Limb (tissue), 2 donors: ENCODE measurements around the gene HCFC1R1.

Source experiments
- DNase-seq, 2 donors: peaks; one replicate each; pipeline ENCODE4 v3.0.0-alpha.2; 2016; ENCODE audit errors: extremely low spot score in 2 of 2

Gene HCFC1R1

DNA sequence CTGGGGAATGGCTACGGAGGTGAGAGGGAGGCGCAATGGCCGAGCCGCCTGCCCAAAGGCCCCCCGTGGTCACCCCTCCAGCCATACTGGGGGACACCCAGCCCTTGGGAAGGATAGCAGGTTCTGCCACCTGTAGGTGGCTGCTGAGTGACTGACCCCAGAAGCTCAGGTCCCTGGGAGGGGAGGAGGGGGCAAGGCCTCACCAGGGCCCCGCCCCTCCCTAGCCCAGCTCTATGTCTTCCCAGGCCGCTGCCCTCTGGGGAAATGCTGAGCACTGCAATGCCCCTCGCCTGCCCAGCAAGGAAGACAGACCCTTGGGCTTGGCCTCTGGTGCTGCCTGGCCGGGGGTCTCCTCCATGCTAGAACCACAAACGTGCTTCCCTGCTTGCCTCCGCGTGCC lies 22.4 kb downstream of the HCFC1R1 start:
- no peak for DNase-seq

DNA sequence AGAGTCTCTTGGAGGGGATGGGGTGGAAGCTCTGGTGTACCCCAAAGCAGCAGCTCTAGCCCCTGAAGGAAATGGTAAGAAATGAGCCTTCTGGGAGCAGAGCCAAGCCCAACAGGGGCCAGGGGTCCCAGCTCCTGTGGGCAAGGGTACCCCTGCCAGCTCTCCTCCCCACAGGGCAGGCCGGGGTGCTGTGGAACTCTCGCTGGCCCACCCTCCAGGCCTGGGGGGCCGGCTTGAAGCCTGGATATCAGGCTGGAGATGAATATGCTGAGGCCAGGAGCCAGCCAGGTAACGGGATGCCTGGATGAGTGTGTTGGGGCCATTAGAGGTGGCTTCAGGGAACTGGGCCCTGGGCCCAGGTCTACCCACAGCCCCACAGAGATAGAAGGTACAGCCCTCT lies 23.2 kb downstream of the HCFC1R1 start:
- no peak for DNase-seq

DNA sequence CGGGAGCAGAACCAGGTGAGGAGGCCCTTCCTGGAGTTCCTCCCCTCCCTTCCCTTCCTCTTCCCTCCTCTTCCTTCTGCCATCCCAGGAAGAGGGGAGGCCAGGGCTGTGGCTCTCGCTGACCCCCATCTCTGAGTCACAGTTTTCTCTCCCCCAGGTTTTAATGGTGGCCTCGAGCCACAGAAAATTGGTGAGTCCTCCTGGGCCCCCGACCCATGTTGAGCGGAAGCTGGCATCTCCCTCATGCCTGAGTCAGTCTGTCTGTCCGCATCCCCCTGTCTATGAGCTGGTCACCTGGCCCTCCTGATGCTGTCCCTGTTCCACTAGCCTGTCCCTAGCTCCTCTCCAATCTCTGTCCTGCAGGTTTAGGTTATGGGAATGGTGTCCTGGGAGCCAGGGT lies 23.8 kb downstream of the HCFC1R1 start:
- DNase-seq: no peak

DNA sequence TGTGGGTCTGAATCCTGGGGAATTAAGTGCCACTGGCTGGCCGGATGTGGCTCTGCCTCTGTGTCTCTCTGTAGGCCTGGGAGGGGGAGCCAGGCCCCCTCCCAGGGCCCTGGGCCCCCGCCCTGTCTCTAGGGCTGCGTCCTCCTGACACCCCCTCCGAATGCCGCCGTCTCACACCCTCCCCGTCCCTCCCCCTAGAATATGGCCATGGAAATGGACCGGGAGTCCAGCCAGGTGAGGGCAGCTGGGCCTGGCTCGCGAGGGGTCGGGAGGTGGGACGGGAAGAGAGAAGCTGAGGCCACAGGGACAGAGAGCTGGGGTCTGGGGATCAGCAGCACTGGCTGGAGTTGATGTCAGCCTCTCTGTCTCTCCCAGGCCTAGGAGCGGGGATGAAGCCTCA lies 27.4 kb downstream of the HCFC1R1 start:
- DNase-seq: no peak

DNA sequence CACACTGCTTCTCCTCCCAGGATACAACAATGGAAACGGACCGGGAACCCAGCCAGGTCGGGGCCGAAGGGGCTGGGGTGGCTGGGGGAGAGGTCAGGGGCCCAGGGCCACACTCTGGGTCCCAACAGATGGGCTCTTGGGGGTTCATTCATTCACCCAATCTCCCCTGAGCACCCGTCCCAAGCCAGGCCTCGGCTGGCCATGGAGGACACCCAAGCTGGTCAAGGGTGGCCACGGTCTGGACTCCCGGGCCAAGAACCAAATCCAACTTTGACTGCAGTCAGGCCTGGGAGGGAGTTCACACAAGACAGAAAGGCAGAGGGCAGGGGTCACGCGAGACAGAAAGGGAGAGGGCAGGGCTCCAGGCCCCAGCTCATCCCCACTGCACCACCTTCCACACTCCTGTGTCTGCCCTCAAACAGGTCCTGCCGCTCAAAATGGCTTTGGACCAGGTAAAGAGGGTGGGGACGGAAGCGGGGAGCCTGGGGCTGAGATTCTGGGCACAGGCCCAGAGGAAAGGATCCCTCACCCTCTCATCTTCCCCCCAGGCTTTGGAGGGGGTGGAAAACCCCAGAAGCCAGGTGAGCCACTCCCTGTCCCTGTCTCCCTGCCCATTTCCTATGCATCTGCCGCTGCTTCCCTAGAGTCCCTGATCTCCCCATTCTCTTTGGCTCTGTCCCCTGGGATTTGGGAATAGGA lies 31.2 kb downstream of the HCFC1R1 start:
- DNase-seq: no peak

DNA sequence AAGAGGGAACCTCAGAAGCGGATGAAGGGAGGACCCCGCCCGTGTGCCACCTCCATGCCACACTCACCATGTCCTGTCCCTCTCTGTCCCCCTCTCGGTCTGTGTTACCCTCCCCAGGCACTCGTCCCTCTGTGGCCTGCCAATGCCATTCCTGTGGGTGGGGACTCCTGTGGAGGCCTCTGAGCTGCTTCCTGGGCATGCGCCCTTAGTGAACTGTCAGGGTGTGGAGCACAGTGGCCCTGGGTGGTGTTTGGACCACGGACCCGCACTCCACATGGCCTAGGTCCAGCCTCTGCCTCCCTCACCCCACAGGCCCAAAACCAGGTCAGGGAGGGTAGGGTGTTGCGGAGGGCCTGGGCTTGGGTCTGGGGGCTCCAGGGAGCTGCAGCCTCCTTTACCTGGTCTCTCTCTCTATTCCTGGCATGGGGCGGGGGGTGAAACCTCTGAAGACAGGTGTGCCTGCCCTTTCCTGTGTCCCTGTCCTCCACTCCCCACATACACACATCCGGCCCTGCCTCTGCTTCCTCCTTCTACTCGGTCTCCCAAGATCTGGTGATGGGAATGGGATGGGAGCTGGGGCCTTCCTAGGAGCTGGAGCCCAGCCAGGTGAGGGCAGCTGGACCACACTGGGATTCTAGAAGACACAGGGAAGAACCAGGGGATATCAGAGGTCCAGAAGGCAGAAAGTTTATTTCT lies 32.0 kb downstream of the HCFC1R1 start:
- no peak for DNase-seq

DNA sequence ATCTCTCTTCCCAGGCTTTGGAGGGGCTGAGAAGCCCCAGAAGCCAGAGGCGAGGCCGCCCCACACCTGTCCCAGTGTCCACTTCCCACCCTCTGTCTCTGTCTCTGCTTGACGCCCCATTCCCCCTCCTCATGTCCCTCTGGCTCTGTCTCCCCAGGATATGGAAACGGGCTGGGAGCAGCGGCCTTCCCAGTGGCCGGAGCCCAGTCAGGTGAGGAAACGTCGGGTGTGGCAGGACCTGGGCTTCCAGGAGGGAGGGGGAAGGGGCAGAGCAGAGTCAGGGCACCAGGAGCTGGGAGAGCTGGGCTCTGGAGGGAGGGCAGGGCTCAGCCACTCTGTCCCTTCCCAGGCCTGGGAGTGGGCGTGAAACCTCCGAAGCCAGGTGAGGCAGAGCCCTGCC lies 32.9 kb downstream of the HCFC1R1 start:
- DNase-seq: no peak

DNA sequence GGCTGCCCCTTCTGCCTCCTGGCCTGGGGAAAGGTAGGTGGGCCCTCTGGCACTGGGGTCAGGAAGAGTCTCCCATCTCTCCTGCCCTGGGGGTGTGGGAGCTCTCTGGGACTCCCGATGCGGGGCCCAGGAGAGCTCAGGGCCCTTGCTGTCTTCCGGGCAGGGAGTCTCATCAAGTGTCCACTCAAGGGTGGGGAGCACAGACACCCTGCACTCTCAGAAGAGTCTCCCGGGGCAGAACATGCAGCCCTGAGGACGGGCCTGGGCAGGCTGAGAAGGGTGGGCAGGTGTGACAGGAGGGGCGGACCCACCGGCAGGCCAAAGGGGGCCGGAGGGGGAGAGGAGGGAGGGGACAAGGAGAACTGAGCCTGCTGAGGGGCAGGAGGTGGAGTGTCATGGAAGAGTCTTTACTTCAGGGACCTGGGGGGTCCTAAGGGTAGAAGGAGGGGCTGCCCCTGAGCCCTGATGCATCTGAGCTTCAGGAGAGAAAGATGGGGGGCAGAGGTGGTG lies 35.1 kb downstream of the HCFC1R1 start:
- DNase-seq: no peak

DNA sequence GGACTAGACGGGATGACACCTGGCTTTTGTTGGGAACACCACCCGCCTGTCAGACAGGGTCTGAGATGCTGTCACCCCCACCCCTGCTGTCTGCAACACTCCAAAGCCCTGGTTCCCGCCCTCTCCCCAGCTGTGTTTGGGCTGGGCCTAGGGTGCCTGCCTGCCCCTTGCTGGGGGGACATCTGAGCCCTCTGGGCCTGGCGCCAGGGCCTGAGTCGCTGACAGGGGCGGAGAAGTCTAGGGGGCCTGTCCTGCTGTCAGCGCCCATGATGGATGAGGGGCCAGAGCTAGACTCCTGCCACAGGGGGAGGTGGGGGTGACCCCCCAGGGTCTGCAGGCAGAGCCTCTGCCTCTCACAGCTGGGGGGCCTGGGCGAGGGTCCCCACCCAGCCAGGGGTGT lies 35.9 kb downstream of the HCFC1R1 start:
- DNase-seq: peak; percentile 75 to 78

DNA sequence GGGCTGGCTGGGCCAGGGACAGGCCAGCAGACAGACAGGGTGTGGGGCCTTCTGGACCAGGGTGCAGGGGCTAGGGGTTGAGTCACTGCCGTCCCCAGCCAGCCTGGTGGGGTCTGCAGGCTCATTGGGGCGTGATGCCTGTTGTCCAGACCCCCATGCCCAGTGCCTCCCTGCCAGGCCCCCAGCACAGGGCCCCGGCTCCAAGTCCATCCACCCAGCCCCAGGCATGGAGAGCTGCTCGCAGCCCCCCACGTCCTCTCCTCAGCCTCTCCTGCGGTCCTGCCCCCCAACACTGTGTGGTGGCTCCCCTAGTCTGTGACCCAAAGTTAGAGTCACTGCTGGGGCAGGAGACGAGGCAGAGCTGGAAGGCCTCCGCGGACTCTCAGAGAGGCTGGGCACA lies 36.5 kb downstream of the HCFC1R1 start:
- no peak for DNase-seq

DNA sequence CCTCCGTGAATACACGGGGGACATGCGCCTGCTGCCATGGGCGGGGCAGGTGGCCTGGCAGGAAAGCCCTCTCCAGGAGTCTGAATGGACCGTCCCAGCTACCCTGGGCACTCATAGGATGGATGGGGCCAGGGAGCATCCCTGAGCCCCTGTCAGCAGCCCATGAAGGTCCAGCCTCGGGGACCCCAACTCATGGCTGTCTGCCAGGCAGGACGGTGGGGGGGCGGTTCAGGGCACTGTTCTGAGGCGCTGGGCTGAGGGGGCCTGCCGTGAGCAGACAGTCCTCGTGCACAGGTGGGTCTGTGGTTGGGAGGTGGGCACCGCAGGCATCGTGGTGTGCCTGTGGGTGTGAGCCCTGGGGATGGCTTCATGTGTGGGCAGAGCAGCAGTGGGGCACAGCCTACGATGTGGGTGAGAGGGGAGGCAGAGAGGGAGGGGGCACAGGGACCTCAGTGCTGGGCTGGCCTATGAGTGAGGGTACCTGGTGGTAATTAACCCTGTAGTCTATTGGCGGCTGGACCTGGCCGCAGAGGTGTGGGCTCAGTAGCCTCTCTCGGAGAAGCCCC lies 37.0 kb downstream of the HCFC1R1 start:
- DNase-seq: no peak

DNA sequence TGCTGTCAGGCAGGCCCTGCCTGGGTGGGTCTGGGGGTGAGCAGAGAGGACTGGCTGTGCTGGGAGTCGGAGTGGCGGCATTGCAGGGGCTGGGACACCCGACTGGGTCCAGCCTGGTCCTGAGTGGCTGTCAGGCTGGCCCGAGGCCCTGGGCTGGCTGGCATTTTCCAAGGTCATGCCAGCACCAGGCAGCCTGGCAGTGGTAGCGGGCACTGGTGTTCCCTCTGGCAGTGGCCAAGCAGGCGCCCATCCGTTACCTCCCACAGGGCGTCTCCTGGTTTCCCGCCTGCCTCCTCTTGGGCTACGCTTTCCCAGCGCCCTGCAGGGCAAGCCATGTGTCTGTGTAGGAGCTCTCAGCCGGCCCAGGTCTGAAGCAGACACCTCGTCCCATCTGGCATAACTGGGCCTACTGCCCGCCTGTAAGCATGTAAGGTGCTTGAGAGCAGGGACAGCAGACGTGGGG lies 37.8 kb downstream of the HCFC1R1 start:
- no peak for DNase-seq

DNA sequence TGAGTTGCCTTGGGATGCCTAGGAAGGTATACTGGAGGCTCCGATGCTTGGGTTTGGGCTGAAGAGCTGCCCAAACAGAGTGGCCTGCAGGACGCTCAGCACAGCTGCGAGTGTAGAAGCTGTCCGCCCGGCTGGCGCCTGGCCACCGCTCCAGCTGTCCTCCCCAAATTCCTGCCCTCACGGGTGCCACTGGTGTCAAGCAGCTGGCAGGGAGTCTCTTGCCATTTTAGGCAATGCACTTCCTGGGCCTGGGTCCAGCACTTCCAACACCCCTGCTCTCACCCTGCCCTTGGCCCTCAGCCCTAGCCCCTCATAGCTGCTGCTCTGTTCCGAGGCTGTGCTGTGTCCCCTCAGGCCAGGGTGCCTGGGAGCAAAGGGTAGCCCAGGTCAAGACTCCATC lies 38.3 kb downstream of the HCFC1R1 start:
- peak in 1 of 2 donors; percentile 63 for DNase-seq

DNA sequence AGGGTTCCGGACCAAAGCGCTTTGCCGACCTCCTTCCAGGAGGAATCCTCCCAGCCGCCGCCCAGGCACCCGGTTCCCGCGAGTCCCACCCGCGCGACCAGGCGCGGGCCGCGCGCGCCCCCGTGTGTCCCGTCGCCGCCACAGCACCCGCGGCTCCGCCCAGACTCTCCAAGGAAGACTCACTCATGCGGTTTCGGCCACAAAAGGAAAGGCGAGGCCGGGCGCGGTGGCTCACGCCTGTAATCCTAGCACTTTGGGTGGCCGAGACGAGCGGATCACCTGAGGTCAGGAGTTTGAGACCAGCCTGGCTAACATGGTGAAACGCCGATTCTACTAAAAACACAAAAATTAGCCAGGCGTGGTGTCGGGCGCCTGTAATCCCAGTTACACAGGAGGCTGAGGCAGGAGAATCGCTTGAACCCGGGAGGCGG lies 40.0 kb downstream of the HCFC1R1 start:
- peak; percentile 65 to 92 for DNase-seq

DNA sequence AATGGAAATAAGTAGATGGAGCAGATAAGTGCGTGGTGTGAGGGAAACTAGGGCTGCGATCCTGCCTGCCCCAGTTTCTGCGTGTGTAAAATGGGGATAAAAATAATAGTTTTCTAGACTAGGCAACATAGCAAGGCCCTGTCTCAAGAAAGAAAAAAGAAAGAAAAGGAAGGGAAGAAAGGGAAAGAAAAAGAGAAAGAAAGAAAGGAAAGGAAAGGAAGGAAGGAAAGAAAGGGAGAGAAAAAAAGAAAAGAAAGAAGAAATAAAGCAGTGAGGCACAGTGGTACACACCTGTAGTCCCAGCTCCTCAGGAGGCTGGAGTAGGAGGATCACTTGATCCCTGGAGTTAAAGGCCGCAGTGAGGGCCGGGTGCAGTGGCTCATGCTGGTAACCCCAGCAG lies 41.3 kb downstream of the HCFC1R1 start:
- no peak for DNase-seq

DNA sequence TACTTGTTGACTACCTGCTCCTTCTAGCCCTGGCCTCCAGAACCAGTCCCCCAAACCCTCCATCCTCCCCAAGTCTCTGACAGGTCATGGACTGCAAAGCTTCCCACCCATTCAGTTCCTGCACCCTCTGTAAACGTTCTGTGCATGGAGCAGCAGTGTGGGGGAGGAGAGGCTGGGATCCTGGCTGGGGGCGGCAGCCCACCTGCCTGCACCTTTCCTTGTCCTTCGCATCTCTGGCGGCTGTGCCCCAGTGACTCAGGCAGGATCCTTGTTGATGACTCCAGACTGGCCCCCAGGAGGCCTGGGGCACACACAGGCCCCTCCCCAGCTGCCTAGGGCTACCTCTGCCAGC lies 41.9 kb downstream of the HCFC1R1 start:
- DNase-seq: no peak

DNA sequence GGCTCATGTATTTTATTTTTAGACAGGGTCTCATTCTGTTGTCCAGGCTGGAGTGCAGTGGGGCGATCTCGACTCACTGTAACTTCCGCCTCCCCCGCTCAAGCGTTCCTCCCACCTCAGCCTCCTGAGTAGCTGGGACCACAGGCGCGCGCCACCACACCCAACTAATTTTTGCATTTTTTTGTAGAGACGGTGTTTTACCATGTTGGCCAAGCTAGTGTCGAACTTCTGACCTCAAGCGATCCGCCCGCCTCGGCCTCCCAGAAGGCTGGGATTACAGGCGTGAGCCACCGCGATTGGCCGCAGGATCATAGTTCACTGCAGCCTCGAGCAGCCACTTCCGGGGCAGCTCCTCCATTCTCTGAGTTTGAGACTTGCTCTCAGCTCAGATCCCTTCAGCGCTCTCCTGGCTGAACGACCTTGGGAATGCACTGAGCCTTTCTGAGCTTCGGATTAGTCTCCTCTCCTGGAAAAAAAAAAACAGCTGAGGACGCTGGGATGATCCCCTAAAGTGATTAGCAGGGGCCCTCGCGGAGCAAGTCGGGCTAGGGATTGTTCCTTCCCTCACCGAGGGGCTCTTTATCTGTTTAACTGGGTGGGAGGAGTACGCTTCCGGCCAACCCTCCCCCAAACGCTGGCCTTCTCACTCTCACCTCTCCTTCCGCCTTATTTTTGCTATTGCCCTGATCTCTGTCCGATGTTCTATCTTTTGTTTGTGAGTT lies 42.4 kb downstream of the HCFC1R1 start:
- no peak for DNase-seq

DNA sequence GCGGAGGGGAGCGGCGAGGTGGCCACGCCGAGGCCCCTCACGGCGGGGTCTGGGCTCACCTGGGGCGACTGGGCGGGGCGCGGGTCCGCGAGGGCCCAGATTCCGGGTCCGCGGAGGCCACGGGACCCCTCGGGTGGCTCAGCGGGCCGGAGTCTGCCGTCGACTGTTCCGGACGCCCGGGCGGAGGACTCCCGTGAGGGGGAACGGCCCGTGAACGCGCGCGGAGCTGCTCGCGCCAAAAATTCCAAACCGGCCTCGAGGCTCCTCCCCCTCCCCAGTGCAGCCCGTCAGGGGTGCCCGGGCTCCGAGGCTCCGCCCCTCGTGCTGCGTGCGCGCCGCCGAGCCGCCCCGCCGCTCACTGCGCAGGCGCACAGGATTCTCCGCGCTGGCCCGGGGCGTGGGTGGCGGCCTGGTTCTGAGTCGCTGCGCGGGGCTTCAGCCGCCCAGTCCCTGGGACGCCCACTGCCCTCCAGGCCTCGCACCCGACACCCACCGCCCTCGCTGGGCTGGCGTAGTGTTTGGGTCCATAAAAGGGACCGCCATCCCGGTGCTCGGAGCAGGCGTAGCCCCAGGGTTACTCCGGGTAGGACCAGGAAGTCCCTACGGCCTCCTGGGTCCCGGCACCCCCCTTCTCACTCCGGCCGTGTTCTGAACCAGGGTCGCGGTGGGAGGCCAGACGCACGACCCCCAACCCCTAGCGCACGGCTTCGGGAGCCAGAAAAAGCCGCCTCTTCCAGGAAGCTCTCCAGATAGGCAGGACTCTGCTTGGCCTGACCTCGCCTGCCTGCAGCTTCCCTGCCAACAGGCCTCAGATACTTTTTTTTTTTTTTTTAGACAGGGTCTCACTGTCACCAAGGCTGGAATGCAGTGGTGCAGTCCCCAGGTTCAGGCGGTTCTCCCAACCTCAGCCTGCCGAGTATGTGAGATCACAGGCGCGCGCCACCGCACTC lies 43.2 kb downstream of the HCFC1R1 start, which contains the start of gene PKMYT1:
TSS of gene PKMYT1 (minus strand) at position 220 of the 950 bp plus-strand sequence. CDS start 789 bp downstream, outside the sequence.
- peak; percentile 93 to 96 for DNase-seq

DNA sequence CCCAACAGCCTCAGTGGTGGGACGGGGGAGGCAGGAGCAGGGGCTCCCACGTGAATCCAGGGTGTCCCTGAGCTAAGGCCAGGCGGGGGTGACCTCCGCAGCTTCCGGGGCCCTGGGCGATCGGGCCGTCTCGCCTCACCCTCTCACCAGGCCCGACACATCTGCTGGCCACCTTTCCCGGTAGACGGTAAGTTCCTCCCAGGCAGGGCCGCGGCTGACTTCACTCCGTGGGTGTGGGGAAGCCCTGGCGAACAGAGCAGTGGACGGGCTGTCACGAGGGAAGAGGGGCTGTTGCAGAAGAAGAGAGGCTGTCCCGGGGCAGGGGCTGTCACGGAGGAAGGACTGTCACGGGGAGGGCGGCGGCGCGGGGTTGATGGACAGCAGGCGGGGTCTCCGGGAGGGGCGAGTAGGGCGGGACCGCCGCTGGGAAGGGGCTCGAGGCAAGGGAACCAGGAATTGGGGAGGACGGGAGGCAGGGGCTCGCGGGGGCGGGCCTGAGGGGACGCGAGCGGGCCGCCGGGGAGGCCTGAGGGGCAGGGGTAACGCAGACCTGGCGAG lies 44.0 kb downstream of the HCFC1R1 start:
- no peak for DNase-seq

DNA sequence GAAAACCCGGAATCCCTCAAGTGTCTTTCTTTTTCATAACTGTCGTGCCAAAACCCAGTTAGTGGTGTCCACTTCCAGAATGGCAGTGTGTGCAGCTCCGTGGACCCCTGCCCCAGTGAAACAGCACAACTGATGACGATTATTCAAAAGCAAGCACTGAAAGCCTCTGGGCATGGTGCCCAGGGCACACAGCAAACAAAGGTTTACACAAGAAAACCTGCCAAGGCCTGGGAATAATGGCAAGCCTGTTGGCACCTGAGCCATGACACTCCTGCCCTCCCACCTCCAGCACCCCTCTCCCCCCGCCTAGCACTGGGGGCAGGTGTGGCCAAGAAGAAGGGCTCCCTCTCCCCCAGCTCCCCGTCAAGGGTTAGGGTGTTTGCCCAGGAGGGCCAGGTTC lies 46.3 kb downstream of the HCFC1R1 start:
- DNase-seq: no peak
